Naive thymus-derived CD8-positive, alpha-beta T cell (primary cell): ENCODE measurements around the gene OR4S2. TPM values are rescaled to one million over a fixed set of nuclear protein-coding genes. Genes with fewer than 3 reads are reported as not detected.

Experiments
- ATAC-seq, 2 donors: fragments of 150-1000 bp; cut with Tn5 transposase in 1 of 2; sonication (Bioruptor Pico), chemical (Tn5 transposase) in 1 of 2; 1 replicate in 1 of 2; 2 replicates in 1 of 2; pipeline ENCODE4 v1.10.0; 2021; ENCODE audit warnings: mild to moderate bottlenecking in 2 of 2, moderate library complexity in 2 of 2
- POLR2A ChIA-PET: fragments of 350-600 bp; sonication (Branson Sonifier 250); formaldehyde crosslinking; loops from one replicate; lab custom pipeline; 2021; ENCODE audit warnings: antibody characterized with exemption; lab: Charles Lee
- DNase-seq, 10 donors: peaks; one replicate each; pipeline versions ENCODE4 v3.0.0 to v3.0.0-alpha.2; 2020 to 2022
- H3K27ac Mint-ChIP-seq, 10 donors: one replicate each; pipeline ENCODE4 v1.8.0; 2020 to 2022; ENCODE audit warnings: mild to moderate bottlenecking in 10 of 10, mixed read lengths in 10 of 10, moderate library complexity in 4 of 10, inconsistent platforms in 1 of 10
- H3K27me3 Mint-ChIP-seq, 5 donors: one replicate each; pipeline ENCODE4 v1.8.0; 2021 to 2022; ENCODE audit warnings: mixed read lengths in 5 of 5
- H3K36me3 Mint-ChIP-seq, 3 donors: one replicate each; pipeline ENCODE4 v1.8.0; 2020 to 2022; ENCODE audit warnings: mixed read lengths in 3 of 3, mild to moderate bottlenecking in 2 of 3, inconsistent platforms in 1 of 3
- H3K4me1 Mint-ChIP-seq, 4 donors: one replicate each; pipeline ENCODE4 v1.8.0; 2021 to 2022; ENCODE audit warnings: mixed read lengths in 4 of 4
- H3K4me3 Mint-ChIP-seq, 10 donors: one replicate each; pipeline ENCODE4 v1.8.0; 2020 to 2022; ENCODE audit warnings: mild to moderate bottlenecking in 10 of 10, mixed read lengths in 10 of 10, moderate library complexity in 6 of 10, inconsistent platforms in 1 of 10
- H3K9me3 Mint-ChIP-seq, 9 donors: one replicate each; pipeline ENCODE4 v1.8.0; 2020 to 2022; ENCODE audit warnings: mixed read lengths in 9 of 9, mild to moderate bottlenecking in 3 of 9, inconsistent platforms in 1 of 9, moderate library complexity in 1 of 9
- polyA plus RNA-seq, 3 donors: library from polyadenylated mRNA; unstranded; fragments of 300-500 nt; fragmentation: Illumina TruSeq; gene quantifications; one replicate each; pipeline ENCODE4 v1.2.3, GENCODE V29; 2021
- total RNA-seq, 8 experiments: library from RNA in 2 of 8; stranded (reverse) in 2 of 8; gene quantifications; one replicate each; pipeline ENCODE4 v1.2.3 and lab custom pipeline; 2021 to 2026

OR4S2 gene
- total RNA-seq (not detected), polyA plus RNA-seq (not detected), total RNA-seq (lab: John Stamatoyannopoulos, UW) (0 reads per million in 6 experiments)

DNA sequence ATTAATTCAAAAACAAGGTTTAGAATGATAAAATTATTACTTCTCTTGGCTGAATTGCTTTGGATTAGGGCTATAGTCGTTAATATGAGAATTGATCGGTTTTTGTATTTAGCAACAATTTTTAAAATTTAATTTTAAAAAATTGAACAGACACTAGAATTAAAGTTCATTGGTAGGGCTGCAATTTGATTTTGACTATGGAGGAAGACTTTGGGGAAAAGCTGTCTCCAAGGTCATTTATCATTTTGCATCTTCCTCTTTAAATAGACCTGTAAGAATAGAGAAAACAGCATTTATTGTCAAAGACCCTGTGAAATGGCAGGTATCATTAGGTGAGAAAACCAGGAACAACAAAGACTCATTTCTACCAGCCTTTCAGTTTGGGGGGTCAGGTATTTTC, at the start of gene OR4S2:
OR4S2 (plus strand) TSS at position 301 of the 400 bp plus-strand sequence. CDS start 2,577 bp downstream, outside the sequence.
- POLR2A ChIA-PET = no interaction called here
- Mint-ChIP-seq H3K4me3 (no peak within 1 kb of the TSS), H3K27ac (no peak within 1 kb of the TSS), H3K36me3 (peaks cover 0 to 4% (median 0%) of the 10 kb centered on the region in 3 donors), H3K4me1 (no peaks in the 10 kb centered on the region), H3K9me3 (peaks cover 0 to 43% (median 17%) of the 10 kb centered on the region in 9 donors), H3K27me3 (no peaks in the 10 kb centered on the region)
- ATAC-seq (no peak), DNase-seq (no peak)

DNA sequence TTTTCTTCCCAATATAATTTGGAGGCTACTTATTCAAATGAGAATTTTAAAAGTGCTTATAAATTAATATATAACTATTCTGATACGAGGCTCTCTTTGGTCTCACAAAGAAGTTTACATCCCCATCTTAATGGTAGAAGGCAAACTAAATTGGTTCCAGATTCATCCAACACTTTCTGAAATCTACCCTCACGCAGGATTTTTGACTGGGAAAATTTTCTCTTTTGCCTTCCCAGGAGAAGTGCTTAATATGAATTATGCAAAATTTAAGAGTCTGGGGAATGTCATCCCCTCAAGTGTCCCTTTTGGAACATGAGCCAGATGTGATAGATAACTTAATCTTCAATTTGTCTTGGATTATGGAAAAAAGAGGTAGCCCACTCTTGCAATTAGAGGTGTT, 40.6 kb upstream of the OR4S2 start, which contains the start of gene OR4C11:
OR4C11 (minus strand) TSS at position 101 of the 400 bp plus-strand sequence. CDS start 3,272 bp downstream, outside the sequence.
- Mint-ChIP-seq H3K9me3 (peaks cover 0 to 37% (median 16%) of the 10 kb centered on the region in 9 donors), H3K4me3 (no peak within 1 kb of the TSS), H3K27ac (no peak within 1 kb of the TSS), H3K36me3 (peaks cover 0 to 15% (median 0%) of the 10 kb centered on the region in 3 donors), H3K27me3 (no peaks in the 10 kb centered on the region), H3K4me1 (no peaks in the 10 kb centered on the region)
- no peak for DNase-seq
- no peak for ATAC-seq
- POLR2A ChIA-PET = no interaction called here

DNA sequence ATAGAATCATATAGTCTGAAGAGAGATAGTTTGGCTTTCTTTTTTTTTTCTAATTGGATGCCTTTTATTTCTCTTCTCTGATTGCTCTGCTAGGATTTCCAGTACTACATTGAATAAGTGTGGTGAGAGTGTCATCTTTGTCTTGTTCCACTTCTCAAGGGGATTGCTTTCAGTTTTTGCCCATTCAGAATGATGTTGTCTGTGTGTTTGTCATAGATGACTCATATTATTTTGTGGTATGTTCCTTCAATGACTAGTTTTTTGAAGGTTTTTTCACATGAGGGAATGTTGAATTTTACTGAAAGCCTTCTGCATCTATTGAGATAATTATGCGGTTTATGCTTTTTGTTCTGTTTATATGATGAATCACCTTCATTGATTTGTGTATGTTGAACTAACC, 23.6 kb upstream of the OR4S2 start:
- Mint-ChIP-seq H3K9me3 (peaks cover 10 to 72% (median 25%) of the 10 kb centered on the region in 9 donors), H3K27ac (no peak overlapping the region), H3K4me1 (no peaks in the 10 kb centered on the region), H3K4me3 (no peak overlapping the region), H3K27me3 (no peaks in the 10 kb centered on the region), H3K36me3 (peaks cover 0 to 4% (median 0%) of the 10 kb centered on the region in 3 donors)
- POLR2A ChIA-PET = no interaction called here
- no peak for DNase-seq
- no peak for ATAC-seq

DNA sequence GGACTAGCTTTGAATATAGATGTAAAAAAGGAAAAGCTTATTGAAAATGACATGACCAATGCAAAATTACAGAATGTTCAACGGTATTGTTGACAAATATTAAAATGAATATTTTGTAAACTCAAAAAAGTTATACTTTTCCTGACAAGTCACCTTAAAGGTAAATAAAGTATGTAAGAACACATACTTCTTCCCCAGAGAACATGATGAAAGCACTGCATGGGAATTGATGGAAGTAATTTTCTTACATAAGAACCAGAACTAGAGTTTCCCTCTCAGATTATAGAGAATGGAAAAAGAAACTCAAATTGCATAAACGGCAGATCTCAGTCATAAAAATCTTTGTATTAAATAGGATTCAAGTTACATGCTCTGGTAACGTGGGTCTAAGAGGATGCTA, 13.3 kb upstream of the OR4S2 start, which contains the start of gene OR4P4:
OR4P4 (plus strand) TSS at position 301 of the 400 bp plus-strand sequence.
- Mint-ChIP-seq H3K9me3 (peaks cover 0 to 38% (median 20%) of the 10 kb centered on the region in 9 donors), H3K27me3 (no peaks in the 10 kb centered on the region), H3K4me1 (no peaks in the 10 kb centered on the region), H3K27ac (no peak within 1 kb of the TSS), H3K4me3 (no peak within 1 kb of the TSS), H3K36me3 (peaks cover 0 to 5% (median 0%) of the 10 kb centered on the region in 3 donors)
- POLR2A ChIA-PET = no interaction called here
- ATAC-seq = no peak
- no peak for DNase-seq

DNA sequence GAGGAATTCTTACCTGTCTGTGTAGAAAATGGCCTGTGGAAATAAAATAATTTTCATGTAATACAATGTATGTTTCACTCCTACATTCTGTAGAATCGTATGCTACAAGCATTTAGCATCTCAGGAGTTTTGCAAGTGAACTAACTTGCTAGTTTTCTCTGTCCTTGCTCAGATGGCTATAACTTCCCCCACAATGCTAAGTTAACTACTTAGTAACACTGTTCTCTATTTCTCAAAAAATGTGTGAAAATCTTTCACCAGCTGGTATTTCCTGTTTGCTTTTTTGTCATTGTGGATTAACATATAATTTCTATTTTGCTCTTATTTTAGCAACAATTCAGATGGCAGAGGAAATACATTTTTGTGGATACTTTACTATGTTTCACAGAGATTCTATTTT, 4.4 kb downstream of the OR4S2 start:
- peaks cover 0 to 14% (median 0%) of the 10 kb centered on the region in 3 donors for H3K36me3 Mint-ChIP-seq
- no peak for ATAC-seq
- no peaks in the 10 kb centered on the region for H3K27me3 Mint-ChIP-seq
- H3K4me3 Mint-ChIP-seq = no peak overlapping the region
- no peak overlapping the region for H3K27ac Mint-ChIP-seq
- POLR2A ChIA-PET = no interaction called here
- peaks cover 0 to 57% (median 9%) of the 10 kb centered on the region in 9 donors for H3K9me3 Mint-ChIP-seq
- no peak for DNase-seq
- no peaks in the 10 kb centered on the region for H3K4me1 Mint-ChIP-seq

DNA sequence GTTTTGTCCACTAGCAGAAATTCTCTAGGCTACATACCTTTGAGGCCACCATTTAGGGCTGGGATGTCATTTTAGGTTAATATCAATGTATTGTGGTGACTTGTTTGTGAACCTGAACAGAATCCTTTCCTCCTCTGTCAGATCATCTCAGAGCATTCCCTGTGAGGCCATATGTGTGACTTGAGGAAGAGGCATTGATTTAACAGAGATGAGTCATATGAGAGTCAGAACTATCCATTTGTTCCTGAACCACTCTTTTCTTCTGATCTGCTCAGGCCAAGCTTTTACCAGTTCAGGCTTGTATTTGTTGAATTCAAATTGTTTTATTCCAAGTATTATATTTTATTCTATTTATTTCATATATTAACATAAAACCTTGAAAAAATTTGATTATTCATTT, 7.0 kb downstream of the OR4S2 start:
- Mint-ChIP-seq H3K27ac (no peak overlapping the region), H3K9me3 (peaks cover 1 to 53% (median 9%) of the 10 kb centered on the region in 9 donors), H3K4me3 (no peak overlapping the region), H3K36me3 (peaks cover 0 to 14% (median 0%) of the 10 kb centered on the region in 3 donors), H3K4me1 (no peaks in the 10 kb centered on the region), H3K27me3 (no peaks in the 10 kb centered on the region)
- DNase-seq (no peak), ATAC-seq (no peak)
- POLR2A ChIA-PET = no interaction called here

DNA sequence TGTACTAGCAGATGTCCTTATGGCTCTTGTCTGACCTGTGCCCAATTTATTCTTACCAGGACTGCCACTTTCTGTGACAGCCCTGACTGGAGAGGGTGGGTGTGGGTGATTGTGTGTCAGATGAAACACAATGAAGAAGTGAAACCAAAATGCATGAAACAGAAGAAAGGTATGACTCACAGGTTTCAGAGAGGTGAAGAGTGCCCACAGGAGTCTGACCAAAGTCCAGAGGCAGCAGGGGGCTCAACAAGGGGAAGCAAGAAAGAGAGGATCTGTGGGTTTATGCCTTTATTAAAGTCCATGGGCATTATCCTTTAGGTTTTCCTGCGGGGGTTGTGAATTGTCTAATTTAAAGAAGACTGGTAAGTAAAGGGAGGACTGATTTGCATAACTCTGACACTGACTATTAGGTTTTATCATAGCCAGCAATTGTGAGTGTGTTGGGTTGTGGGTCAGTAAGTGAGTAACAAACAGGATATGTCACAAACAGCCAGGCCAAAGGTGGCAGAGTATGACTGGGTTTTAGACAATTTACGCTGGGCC, 10.0 kb downstream of the OR4S2 start:
- ATAC-seq = no peak
- no peak for DNase-seq
- H3K27ac Mint-ChIP-seq = no peak overlapping the region
- POLR2A ChIA-PET = no interaction called here
- H3K9me3 Mint-ChIP-seq = peaks cover 0 to 33% (median 6%) of the 10 kb centered on the region in 9 donors
- no peaks in the 10 kb centered on the region for H3K27me3 Mint-ChIP-seq
- H3K36me3 Mint-ChIP-seq = peaks cover 0 to 10% (median 0%) of the 10 kb centered on the region in 3 donors
- no peaks in the 10 kb centered on the region for H3K4me1 Mint-ChIP-seq
- H3K4me3 Mint-ChIP-seq = no peak overlapping the region

DNA sequence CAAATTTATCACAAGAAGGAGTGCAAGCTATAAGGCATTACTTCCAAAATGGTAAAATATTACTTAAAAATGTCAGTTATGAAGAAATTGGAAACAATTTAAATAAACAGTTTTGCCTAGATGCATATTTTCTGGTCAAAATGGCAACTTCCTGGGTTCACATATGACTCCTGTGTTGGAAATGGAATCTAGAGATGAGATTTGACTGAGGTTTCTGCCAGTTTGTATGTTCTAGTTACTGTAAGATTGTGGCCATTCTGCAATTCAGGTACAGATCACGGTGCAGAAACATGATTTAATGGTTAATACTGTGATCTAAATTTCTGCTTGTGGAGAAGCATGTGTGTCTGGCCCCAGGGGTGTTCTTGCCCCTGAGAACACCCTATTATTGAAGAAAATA, 10.5 kb downstream of the OR4S2 start:
- POLR2A ChIA-PET = no interaction called here
- Mint-ChIP-seq H3K36me3 (peaks cover 0 to 8% (median 0%) of the 10 kb centered on the region in 3 donors), H3K4me1 (no peaks in the 10 kb centered on the region)

GRCh38 chr11:55661901-55662300, 13.8 kb downstream of the OR4S2 start, which contains the start of gene OR4C6:
OR4C6 (plus strand) TSS chr11:55662201; CDS start chr11:55665167, 2,966 bp downstream.
- ATAC-seq = no peak
- H3K9me3 Mint-ChIP-seq = peaks cover 2 to 29% (median 13%) of the 10 kb centered on the region in 9 donors
- no peaks in the 10 kb centered on the region for H3K27me3 Mint-ChIP-seq
- H3K4me3 Mint-ChIP-seq = no peak within 1 kb of the TSS
- H3K4me1 Mint-ChIP-seq = no peaks in the 10 kb centered on the region
- no peak for DNase-seq
- POLR2A ChIA-PET = no interaction called here
- H3K27ac Mint-ChIP-seq = no peak within 1 kb of the TSS
- no peaks in the 10 kb centered on the region for H3K36me3 Mint-ChIP-seq

More for the DNA sequence above, 10.5 kb downstream of the OR4S2 start:
- peaks cover 0 to 38% (median 7%) of the 10 kb centered on the region in 9 donors for H3K9me3 Mint-ChIP-seq
- no peak overlapping the region for H3K27ac Mint-ChIP-seq
- ATAC-seq (no peak), DNase-seq (no peak)
- H3K27me3 Mint-ChIP-seq = no peaks in the 10 kb centered on the region
- H3K4me3 Mint-ChIP-seq = no peak overlapping the region

- ATAC-seq (no peak), DNase-seq (no peak)
- Mint-ChIP-seq H3K9me3 (peaks cover 2 to 18% (median 5%) of the 10 kb centered on the region in 9 donors), H3K27ac (no peak overlapping the region), H3K36me3 (no peaks in the 10 kb centered on the region), H3K27me3 (no peaks in the 10 kb centered on the region), H3K4me1 (no peaks in the 10 kb centered on the region), H3K4me3 (no peak overlapping the region)
- POLR2A ChIA-PET = no interaction called here
These were observed 21.2 kb downstream of the OR4S2 start for GRCh38 chr11:55669376-55669775.

DNA sequence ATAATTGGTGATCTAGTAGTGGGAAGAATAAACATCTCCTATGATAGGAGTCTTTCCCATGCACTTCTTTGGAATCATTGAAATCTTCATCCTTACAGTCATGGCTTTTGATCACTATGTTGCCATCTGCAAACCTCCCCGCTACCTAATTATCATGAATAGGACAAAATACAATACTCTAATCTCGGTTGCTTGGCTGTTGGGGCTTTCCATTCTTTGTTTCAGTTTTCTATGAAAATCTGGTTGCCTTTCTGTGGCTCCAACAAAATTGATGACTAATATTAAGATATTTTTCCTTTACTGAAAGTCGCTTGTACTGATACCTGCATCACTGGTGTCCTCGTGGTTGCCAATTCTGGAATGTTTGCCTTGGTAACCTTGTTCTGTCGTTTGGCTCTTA, 25.7 kb downstream of the OR4S2 start:
- Mint-ChIP-seq H3K27ac (no peak overlapping the region), H3K9me3 (peaks cover 0 to 13% (median 1%) of the 10 kb centered on the region in 9 donors), H3K4me3 (no peak overlapping the region), H3K4me1 (no peaks in the 10 kb centered on the region), H3K36me3 (no peaks in the 10 kb centered on the region), H3K27me3 (no peaks in the 10 kb centered on the region)
- POLR2A ChIA-PET = no interaction called here
- DNase-seq = no peak
- no peak for ATAC-seq

GRCh38 chr11:55697817-55698216, 49.7 kb downstream of the OR4S2 start:
- DNase-seq (no peak), ATAC-seq (no peak)
- H3K9me3 Mint-ChIP-seq = peaks cover 0 to 47% (median 15%) of the 10 kb centered on the region in 9 donors
- H3K27ac Mint-ChIP-seq = no peak overlapping the region
- H3K4me1 Mint-ChIP-seq = no peaks in the 10 kb centered on the region
- POLR2A ChIA-PET = no interaction called here
- H3K36me3 Mint-ChIP-seq = peaks cover 0 to 9% (median 0%) of the 10 kb centered on the region in 3 donors
- no peak overlapping the region for H3K4me3 Mint-ChIP-seq
- H3K27me3 Mint-ChIP-seq = no peaks in the 10 kb centered on the region

DNA sequence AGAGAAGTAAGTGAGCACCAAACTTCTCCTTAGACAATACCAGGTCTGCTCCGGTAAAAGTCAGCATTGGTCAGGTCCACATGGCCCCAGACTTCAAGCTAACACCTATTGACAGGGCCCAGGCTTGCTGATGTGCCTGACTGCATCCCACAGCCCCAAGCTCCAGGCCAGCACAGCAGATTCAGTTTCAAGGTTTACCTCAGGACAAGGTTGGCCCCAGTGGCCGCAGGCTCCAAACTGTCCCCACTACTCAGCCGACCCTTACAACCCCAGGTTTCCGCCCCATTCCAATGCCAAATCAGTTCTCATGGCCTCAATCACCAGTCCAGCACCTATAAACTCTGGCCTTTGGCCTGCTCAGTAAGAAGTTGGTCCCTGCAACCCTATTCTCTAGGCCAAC, 53.3 kb downstream of the OR4S2 start:
- POLR2A ChIA-PET = no interaction called here
- ATAC-seq (no peak), DNase-seq (no peak)
- Mint-ChIP-seq H3K36me3 (peaks cover 0 to 9% (median 0%) of the 10 kb centered on the region in 3 donors), H3K27ac (no peak overlapping the region), H3K9me3 (peaks cover 5 to 55% (median 21%) of the 10 kb centered on the region in 9 donors), H3K4me1 (no peaks in the 10 kb centered on the region), H3K27me3 (no peaks in the 10 kb centered on the region), H3K4me3 (no peak overlapping the region)
